Tibial nerve (tissue), 4 donors: ENCODE results near the gene CMKLR1.

Source experiments
- EP300 ChIP-seq, 2 donors: sonication (generic); formaldehyde crosslinking; IDR thresholded peaks; one replicate each; pipeline ENCODE4 v1.6.1; 2017; ENCODE audit warnings: antibody characterized with exemption in 2 of 2, mild to moderate bottlenecking in 1 of 2
- POLR2A ChIP-seq, 2 donors: fragments of 450-650 bp; IDR thresholded peaks; one replicate each; pipeline ENCODE4 v1.6.1; 2017; ENCODE audit warnings: antibody characterized with exemption in 2 of 2, mild to moderate bottlenecking in 2 of 2, moderate library complexity in 2 of 2
- TF ChIP-seq, protein P1 (sequence below), 5 experiments: fragments of 200-600 bp in 3 of 5; fragments of 450-650 bp in 2 of 5; sonication (generic) in 3 of 5; IDR thresholded peaks; one replicate each; pipeline ENCODE4 v1.5.1; 2016 to 2019; ENCODE audit warnings: antibody characterized with exemption in 5 of 5, mild to moderate bottlenecking in 3 of 5, moderate library complexity in 2 of 5

DNA sequence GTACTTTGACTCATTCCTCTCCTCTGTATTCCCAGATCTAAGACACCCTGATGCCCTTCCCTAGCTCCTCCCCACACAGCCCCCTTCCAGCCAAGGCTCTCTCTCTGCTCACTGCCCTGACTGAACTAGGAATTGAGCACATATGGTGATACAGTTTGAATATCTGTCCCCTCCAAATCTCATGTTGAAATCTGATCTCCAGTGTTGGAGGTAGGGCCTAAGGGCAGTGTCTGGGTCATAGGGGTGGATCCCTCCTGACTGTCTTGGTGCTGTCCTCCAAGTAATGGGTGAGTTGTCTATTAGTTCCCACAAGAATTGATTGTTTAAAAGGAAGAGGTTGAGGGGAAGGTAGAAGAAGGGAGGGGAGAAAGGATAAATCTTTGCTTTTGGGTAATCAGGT is 17.4 kb downstream of the CMKLR1 start:
- TF ChIP-seq, protein P1, sequence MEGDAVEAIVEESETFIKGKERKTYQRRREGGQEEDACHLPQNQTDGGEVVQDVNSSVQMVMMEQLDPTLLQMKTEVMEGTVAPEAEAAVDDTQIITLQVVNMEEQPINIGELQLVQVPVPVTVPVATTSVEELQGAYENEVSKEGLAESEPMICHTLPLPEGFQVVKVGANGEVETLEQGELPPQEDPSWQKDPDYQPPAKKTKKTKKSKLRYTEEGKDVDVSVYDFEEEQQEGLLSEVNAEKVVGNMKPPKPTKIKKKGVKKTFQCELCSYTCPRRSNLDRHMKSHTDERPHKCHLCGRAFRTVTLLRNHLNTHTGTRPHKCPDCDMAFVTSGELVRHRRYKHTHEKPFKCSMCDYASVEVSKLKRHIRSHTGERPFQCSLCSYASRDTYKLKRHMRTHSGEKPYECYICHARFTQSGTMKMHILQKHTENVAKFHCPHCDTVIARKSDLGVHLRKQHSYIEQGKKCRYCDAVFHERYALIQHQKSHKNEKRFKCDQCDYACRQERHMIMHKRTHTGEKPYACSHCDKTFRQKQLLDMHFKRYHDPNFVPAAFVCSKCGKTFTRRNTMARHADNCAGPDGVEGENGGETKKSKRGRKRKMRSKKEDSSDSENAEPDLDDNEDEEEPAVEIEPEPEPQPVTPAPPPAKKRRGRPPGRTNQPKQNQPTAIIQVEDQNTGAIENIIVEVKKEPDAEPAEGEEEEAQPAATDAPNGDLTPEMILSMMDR (IDR thresholded peaks at IDR 0.05): no peak
- no peak for TF ChIP-seq POLR2A (IDR thresholded peaks at IDR 0.05)
- no peak for TF ChIP-seq EP300 (IDR thresholded peaks at IDR 0.05)
